Caco-2 (cell line): ENCODE data around the gene SPATA31A7. TPM values are rescaled to one million over a fixed set of nuclear protein-coding genes. Genes with fewer than 3 reads are reported as not detected.
"Not testable (repeated sequence)": the region's sequence is repeated elsewhere in the genome, so short reads cannot be mapped to it uniquely, and the experiment has no call there.

Experiments
- Bru-seq: library from RNA; stranded (reverse); fragments of 400-500 nt; gene quantifications from one replicate; lab custom pipeline; 2021; lab: Mats Ljungman, UMichigan
- BruChase-seq, 2 experiments: library from RNA; stranded (reverse); fragments of 400-500 nt; gene quantifications; one replicate each; lab custom pipeline; 2021; lab: Mats Ljungman, UMichigan
- BruUV-seq: library from RNA; stranded (reverse); fragments of 400-500 nt; replicated peaks from 2 replicates; lab custom pipeline; 2021; lab: Mats Ljungman, UMichigan
- CTCF ChIA-PET: fragments of 300-600 bp; sonication (Branson Sonifier 250); formaldehyde crosslinking; loops from one replicate; lab custom pipeline; 2022; ENCODE audit warnings: antibody characterized with exemption; lab: Charles Lee
- POLR2A ChIA-PET: fragments of 300-600 bp; sonication (Branson Sonifier 250); formaldehyde crosslinking; loops from one replicate; lab custom pipeline; 2022; ENCODE audit warnings: antibody characterized with exemption; lab: Charles Lee
- DNase-seq, 2 experiments: peaks; one replicate each; pipeline versions ENCODE4 v3.0.0 to v3.0.0-alpha.2; 2020 to 2022
- H3K27me3 ChIP-seq: replicated peaks from 2 replicates; pipeline ENCODE4 v1.6.0; 2011; ENCODE audit warnings: low read length; ENCODE audit not compliant: control insufficient read depth, insufficient read depth
- H3K36me3 ChIP-seq: 2 replicates; pipeline ENCODE4 v1.5.1; 2011; ENCODE audit warnings: low read length; ENCODE audit not compliant: control insufficient read depth, insufficient read depth
- H3K4me1 ChIP-seq: fragments of 250-450 bp; sonication (Bioruptor Pico); 2 replicates; pipeline ENCODE4 v1.5.1; 2020; ENCODE audit warnings: mild to moderate bottlenecking
- H3K4me3 ChIP-seq: 2 replicates; pipeline ENCODE4 v1.5.1; 2011; ENCODE audit warnings: low read depth, mild to moderate bottlenecking, control low read depth, low read length
- H3K9me3 ChIP-seq: fragments of 250-450 bp; sonication (Bioruptor Pico); 2 replicates; pipeline ENCODE4 v1.5.1; 2020; ENCODE audit warnings: mild to moderate bottlenecking, moderate library complexity
- H3K27ac Mint-ChIP-seq: one replicate; pipeline ENCODE4 v1.8.0; 2022; ENCODE audit warnings: mixed read lengths; ENCODE audit not compliant: unreplicated experiment
- H3K27me3 Mint-ChIP-seq: one replicate; pipeline ENCODE4 v1.8.0; 2022; ENCODE audit warnings: mixed read lengths; ENCODE audit not compliant: insufficient read depth, unreplicated experiment
- H3K36me3 Mint-ChIP-seq: one replicate; pipeline ENCODE4 v1.8.0; 2022; ENCODE audit warnings: mild to moderate bottlenecking, mixed read lengths; ENCODE audit not compliant: insufficient read depth, unreplicated experiment
- H3K4me1 Mint-ChIP-seq: one replicate; pipeline ENCODE4 v1.8.0; 2022; ENCODE audit warnings: low read depth, mixed read lengths; ENCODE audit not compliant: unreplicated experiment
- H3K4me3 Mint-ChIP-seq: one replicate; pipeline ENCODE4 v1.8.0; 2022; ENCODE audit warnings: mild to moderate bottlenecking, moderate library complexity, mixed read lengths; ENCODE audit not compliant: unreplicated experiment
- H3K9me3 Mint-ChIP-seq: one replicate; pipeline ENCODE4 v1.8.0; 2022; ENCODE audit warnings: mixed read lengths; ENCODE audit not compliant: unreplicated experiment
- intact Hi-C: fragments of 100-400 bp; cut with micrococcal nuclease; formaldehyde crosslinking; loops from one replicate; pipeline ENCODE4 v1.10.0; 2022; ENCODE audit not compliant: unreplicated experiment
- long read RNA-seq: library from polyadenylated mRNA; stranded (forward); transcript quantifications from one replicate; pipeline ENCODE4 v2.0.0, GENCODE V29; 2022
- total RNA-seq: library from RNA; stranded (reverse); gene quantifications from 2 replicates; pipeline ENCODE4 v1.2.3, GENCODE V29; 2022

The SPATA31A7 gene
- total RNA-seq (not detected in 2 replicates), Bru-seq, nascent RNA (not detected), BruChase-seq, experiment 1, labeled RNA remaining after a 2-hour chase (not detected), BruChase-seq, experiment 2, labeled RNA remaining after a 6-hour chase (not detected)
- long read RNA-seq, result 0 reads

DNA sequence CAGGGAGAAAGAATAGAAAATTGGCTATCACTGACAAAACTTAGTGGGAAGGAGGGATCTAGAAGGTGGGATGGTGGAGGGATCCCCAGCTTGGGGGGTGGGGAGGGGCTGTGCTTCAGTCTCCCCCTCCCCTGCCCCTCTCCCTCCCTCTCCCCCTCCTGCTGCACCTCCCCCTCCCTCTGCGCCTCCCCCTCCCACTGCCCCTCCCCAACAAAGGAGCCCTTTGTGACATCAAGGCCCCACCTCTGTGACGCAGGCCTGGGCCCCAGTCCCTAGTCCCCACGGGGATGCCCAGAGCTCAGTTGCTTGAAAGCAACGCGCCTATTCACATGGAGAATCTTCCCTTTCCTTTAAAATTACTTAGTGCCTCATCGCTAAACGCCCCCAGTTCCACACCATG is at the start of gene SPATA31A7:
Gene SPATA31A7 (plus strand): TSS at position 301 of the 400 bp plus-strand sequence. CDS start 29 bp downstream, at position 330.
- CTCF ChIA-PET, H3K4me1 Mint-ChIP-seq, intact Hi-C loops, H3K4me1 ChIP-seq, H3K27ac Mint-ChIP-seq, POLR2A ChIA-PET, BruUV-seq, DNase-seq, H3K9me3 Mint-ChIP-seq, H3K27me3 ChIP-seq, H3K27me3 Mint-ChIP-seq, H3K4me3 ChIP-seq, H3K36me3 Mint-ChIP-seq, H3K9me3 ChIP-seq, H3K36me3 ChIP-seq, H3K4me3 Mint-ChIP-seq: not testable (repeated sequence)

DNA sequence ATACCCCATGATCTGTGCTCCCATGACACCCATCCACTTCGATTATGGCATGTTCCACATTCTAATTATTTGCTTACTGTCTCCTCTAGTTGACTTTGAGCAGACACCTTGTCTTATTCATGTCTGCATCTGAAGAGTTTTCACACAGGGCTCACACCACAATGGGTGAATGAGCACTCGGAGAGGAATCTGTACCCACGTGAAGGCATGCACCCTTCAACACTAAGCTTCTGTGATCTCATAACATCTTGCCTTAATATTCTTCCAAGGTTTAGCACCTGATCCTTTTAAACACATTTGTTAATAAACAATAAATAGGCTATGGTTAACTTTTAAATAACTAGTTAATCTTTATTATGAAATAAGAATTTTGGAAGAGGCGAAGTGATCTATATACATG is 36.6 kb downstream of the SPATA31A7 start:
- H3K4me3 ChIP-seq, H3K9me3 ChIP-seq, H3K27ac Mint-ChIP-seq, H3K36me3 Mint-ChIP-seq, POLR2A ChIA-PET, H3K27me3 Mint-ChIP-seq, DNase-seq, CTCF ChIA-PET, H3K36me3 ChIP-seq, H3K4me1 ChIP-seq, H3K4me3 Mint-ChIP-seq, H3K27me3 ChIP-seq, H3K4me1 Mint-ChIP-seq, BruUV-seq, intact Hi-C loops, H3K9me3 Mint-ChIP-seq: not testable (repeated sequence)
